ENCODE results near the gene GAPVD1. TPM values are rescaled to one million over a fixed set of nuclear protein-coding genes. Genes with fewer than 3 reads are reported as not detected.
"Not testable (repeated sequence)": the region's sequence is repeated elsewhere in the genome, so short reads cannot be mapped to it uniquely, and the experiment has no call there.

Gene GAPVD1
- total RNA-seq, 1 donor from 2014 or later, result 44.0 TPM

DNA sequence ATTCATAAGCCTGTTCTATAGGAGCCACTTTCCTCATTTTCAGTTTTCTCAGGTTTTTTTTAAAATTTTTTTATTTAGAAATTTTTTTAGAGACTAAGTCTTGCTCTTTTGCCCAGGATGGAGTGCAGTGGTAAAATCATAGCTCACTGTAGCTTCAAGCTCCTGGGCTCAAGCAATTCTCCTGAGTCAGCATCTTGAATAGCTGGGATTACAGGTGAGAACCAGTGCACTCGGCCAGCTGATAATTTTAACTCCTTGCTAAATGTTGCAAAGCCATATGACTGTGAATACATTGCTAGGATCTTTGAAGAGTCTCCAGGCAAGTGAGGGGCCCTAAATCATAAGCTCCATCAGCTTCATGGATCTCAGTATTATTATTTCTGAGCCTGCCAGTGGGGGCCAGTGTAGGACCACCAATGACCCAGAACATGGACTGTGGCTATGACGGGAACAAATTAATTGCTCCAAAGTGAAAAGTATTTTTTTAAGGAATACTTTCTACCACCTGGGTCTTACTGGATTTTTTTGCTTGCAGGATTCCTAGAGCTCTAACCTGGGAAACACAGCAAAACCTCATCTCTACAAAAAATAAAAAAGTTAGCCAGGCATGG is 5.7 kb upstream of the GAPVD1 start:
- DNase-seq (ENCODE audit: low read depth in 2 of 2), result peak; percentile 30 to 40

DNA sequence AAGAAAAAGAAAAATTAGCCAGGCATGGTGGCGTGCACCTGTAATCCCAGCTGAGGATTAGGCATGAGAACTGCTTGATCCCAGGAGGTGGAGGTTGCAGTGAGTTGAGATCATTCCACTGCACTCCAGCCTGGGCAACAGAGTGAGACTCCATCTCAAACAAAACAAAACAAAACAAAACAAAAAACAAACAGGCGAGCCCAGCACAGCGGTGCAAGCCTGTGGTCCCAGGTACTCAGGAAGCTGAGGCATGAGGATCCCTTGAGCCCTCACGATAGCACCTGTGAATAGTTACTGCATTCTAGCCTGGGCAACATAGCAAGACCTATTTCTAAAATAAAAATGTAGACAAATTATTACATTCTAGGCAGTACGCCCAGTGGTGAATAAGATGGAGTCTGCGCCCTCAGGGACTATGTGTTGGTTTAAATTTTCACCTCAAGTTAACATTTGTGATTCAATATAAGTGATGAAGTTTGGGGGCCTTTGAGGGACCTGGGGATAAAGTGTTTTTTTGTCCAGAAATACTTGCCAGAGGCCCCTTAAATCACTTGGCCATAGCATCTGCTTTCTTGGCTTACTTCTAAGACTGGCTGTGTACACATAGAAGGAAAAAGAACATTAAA is 3.4 kb upstream of the GAPVD1 start:
- no peak for DNase-seq (ENCODE audit: low read depth in 2 of 2)

DNA sequence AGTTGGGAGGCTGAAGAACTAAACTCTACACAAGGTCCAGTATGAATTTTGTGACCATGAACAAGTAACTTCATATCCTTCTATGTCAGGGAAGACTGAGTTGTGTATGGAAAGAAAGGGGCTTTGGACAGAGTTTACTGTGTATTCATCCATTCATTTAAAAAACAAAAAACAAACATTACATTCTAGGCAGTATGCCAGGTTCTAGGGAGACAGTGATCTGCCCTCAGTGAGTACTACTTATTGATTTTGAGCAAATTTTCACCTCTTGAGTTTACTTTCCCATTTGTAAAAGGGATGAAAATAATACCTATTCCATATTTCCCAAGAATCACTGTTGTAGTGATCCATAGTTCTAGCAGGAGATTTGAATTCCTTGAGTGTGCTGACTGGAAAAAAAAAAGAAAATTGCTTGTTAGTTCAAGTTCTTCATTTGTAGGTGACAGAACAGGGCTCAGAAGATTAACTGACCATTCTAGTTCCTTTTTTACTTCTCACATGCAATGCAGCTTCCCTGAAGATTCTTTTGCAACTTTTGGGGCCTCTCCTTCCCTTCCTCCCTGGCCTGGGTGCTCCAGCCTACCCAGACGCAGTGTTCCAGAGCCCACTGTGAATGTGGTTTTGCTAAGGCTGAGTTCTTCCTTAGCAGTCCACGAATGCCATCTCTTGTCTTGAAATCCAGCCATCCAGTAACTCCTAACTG is 2.6 kb upstream of the GAPVD1 start:
- DNase-seq (ENCODE audit: low read depth in 2 of 2), result no peak

DNA sequence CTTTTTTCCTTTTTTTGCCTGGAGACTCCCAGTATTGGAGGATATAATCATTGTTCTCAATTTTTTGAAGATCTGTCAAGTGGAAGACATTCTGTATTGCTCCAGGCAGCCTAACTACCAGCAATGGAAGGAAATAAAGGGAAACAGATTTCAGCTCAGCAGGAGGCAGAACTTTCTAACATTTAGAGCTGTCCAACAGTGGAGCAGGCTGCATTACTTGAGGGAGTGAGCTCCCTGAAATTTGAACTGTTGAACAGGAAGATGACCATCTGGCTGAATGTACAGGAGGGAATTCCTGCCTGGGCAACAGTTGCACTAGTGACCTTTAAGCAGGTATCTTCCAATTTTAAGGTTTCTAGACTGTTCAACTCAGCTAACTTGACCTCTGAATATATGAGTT is 1.1 kb upstream of the GAPVD1 start:
- no peak for DNase-seq (ENCODE audit: low read depth in 2 of 2)

GRCh38 chr9:125262294-125262991 is 817 bp downstream of the GAPVD1 start:
- DNase-seq (ENCODE audit: low read depth in 2 of 2), result peak in 1 of 2 donors; percentile 45

- peak; percentile 24 to 26 for DNase-seq (ENCODE audit: low read depth in 2 of 2)
Observed at GRCh38 chr9:125264068-125264467, 2.4 kb downstream of the GAPVD1 start.

GRCh38 chr9:125268394-125269013 is 6.9 kb downstream of the GAPVD1 start:
- no peak for DNase-seq (ENCODE audit: low read depth in 2 of 2)

DNA sequence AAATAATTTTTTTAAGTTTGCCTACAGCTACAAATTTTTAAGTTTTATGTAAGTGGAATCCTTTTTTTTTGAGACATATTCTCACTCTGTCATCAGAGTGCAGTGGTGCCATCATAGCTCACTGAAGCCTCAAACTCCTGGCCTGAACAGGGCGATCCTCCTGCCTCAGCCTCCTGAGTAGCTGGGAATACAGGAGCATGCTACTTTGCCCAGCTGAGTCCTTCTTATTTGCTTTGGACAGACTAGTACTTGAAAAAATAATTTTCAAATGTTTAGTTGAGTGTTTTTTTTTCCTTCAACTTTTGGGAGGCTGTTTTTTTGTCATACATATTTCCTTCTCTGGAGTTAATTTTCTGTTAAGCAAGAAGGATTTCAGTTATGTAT is 7.4 kb downstream of the GAPVD1 start:
- no peak for DNase-seq (ENCODE audit: low read depth in 2 of 2)

GRCh38 chr9:125271081-125271480 is 9.5 kb downstream of the GAPVD1 start:
- no peak for DNase-seq (ENCODE audit: low read depth in 2 of 2)

- no peak for DNase-seq (ENCODE audit: low read depth in 2 of 2)
Observed at GRCh38 chr9:125272697-125273096, 11.1 kb downstream of the GAPVD1 start.

- DNase-seq (ENCODE audit: low read depth in 2 of 2), result no peak
Observed at GRCh38 chr9:125276771-125277170, 15.1 kb downstream of the GAPVD1 start.

- DNase-seq (ENCODE audit: low read depth in 2 of 2), result no peak
Observed at GRCh38 chr9:125277411-125277810, 15.8 kb downstream of the GAPVD1 start.

GRCh38 chr9:125280945-125281344 is 19.3 kb downstream of the GAPVD1 start:
- DNase-seq (ENCODE audit: low read depth in 2 of 2), result no peak

DNA sequence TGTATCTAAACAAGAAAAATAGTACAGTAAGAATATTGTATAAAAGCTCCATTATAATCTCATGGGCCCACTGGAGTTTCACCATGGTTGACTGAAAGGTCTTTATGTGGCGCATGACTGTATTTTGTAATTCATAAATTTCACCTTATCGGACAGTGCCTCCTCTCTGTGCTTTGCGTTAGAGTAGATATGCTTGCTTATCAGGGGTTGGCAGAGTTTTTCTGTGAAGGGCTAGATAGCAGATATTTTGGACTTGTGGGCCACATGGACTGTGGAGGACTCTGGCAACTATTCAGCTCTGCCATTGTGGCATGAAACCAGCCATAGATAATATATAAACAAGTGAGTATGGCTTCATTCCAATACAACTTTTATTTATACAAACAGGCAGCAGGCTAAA is 23.2 kb downstream of the GAPVD1 start:
- DNase-seq (ENCODE audit: low read depth in 2 of 2), result no peak

GRCh38 chr9:125286935-125287433 is 25.4 kb downstream of the GAPVD1 start:
- DNase-seq (ENCODE audit: low read depth in 2 of 2), result not testable (repeated sequence)

- no peak for DNase-seq (ENCODE audit: low read depth in 2 of 2)
Observed at GRCh38 chr9:125293134-125293533, 31.5 kb downstream of the GAPVD1 start.

- DNase-seq (ENCODE audit: low read depth in 2 of 2), result no peak
Observed at GRCh38 chr9:125295657-125296056, 34.0 kb downstream of the GAPVD1 start.

DNA sequence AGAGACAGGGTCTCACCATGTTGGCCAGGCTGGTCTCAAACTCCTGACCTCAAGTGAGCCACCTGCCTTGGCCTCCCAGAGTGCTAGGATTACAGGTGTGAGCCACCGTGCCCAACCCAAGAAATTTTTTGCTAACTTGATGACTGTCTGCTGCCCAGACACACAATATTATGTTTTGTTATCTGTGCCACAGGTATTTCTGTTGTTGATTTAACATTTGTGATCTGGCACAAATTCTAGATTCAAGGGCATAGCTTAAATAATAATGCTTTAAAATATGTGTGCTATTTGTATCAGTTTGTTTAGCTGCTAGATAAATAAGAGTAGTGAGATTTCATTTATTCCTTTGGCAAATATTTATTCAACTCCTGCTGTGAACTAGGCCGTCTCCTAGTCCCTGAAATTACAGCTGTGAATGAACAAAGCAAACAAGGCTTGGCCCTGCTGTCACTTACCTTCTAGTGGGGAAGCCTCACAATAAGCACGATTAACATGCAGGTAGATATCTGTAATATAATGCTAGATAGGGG is 35.3 kb downstream of the GAPVD1 start:
- no peak for DNase-seq (ENCODE audit: low read depth in 2 of 2)

DNA sequence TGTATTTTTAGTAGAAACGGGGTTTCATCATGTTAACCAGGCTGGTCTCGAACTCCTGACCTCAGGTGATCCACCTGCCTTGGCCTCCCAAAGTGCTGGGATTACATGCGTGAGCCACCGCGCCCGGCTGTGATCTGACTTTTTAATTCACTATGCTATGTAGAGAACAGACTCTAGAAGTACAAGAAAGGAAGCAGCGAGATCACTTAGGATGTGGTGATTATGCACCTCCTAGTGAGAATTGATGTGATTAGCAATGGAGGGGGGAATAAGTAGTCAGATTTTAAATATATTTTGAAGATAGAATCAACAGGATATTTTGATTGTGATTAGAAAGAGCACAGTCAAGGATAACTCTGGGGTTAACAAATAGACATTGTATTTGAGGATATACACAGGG is 36.3 kb downstream of the GAPVD1 start:
- DNase-seq (ENCODE audit: low read depth in 2 of 2), result no peak

DNA sequence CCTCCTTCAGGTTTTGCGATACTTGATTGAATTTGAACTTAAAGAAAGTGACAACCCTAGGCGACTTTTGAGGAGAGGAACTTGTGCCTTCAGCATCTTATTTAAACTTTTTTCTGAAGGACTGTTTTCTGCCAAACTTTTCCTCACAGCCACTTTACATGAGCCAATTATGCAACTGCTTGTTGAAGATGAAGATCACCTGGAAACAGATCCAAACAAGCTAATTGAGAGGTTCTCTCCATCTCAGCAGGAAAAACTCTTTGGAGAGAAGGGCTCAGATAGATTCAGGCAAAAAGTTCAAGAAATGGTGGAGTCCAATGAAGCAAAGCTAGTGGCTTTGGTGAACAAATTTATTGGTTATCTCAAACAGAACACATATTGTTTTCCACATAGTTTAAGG is 40.6 kb downstream of the GAPVD1 start:
- DNase-seq (ENCODE audit: low read depth in 2 of 2), result no peak

GRCh38 chr9:125304273-125304672 is 42.6 kb downstream of the GAPVD1 start:
- DNase-seq (ENCODE audit: low read depth in 2 of 2), result no peak

Data from dermis microvascular lymphatic vessel endothelial cell (primary cell).